ENCODE results near the gene ENTPD5.

ENTPD5 gene

DNA sequence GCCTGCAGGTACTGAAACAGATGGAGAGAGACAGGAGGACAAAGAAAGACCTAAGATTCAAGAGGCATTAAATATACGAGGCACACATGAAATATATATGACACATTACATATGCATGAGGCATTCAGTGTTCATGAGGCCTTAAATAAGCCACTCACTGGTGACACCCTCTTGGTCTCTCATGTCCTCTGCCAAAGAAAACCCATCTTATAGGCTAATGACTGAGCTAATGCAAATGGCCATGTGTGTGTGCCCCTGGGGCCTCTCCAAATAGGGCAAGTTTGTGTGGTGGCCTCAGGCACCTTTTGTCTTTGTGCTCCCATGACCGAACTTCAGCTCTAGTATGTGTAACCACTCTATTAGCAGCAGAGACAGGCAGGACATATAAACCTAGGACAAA, 50.2 kb downstream of the ENTPD5 start:
- TF ChIP-seq LEF1 (IDR thresholded peaks at IDR 0.05; ENCODE audit: borderline replicate concordance) = no peak
- TF ChIP-seq BHLHE40 (IDR thresholded peaks at IDR 0.05; ENCODE audit: borderline replicate concordance) = no peak
- DNase-seq (ENCODE audit: extremely low spot score) = no peak
- ChIA-PET POLR2A (no interaction called here), CTCF (no interaction called here)

DNA sequence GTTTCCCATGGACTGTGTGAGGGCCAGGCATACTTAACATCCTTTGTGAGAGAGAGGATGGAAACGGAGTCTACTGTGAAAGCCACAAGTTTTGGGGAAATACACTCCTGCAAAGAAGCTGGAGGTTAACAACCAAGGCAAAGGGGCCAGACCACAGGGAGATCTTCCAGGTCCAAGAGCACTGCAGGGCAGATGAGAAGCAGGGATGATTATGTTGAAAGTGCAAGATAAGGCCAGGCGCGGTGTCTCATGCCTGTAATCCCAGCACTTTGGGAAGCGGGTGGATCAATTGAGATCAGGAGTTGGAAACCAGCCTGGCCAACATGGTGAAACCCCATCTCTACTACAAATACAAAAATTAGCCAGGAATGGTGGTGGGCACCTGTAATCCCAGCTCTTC, 53.9 kb downstream of the ENTPD5 start:
- DNase-seq (ENCODE audit: extremely low spot score) = no peak
- CTCF ChIA-PET = no interaction called here
- POLR2A ChIA-PET = no interaction called here
- TF ChIP-seq ELF4 (IDR thresholded peaks at IDR 0.05) (no peak), BHLHE40 (IDR thresholded peaks at IDR 0.05; ENCODE audit: borderline replicate concordance) (no peak), SUZ12 (IDR thresholded peaks at IDR 0.05) (no peak)

DNA sequence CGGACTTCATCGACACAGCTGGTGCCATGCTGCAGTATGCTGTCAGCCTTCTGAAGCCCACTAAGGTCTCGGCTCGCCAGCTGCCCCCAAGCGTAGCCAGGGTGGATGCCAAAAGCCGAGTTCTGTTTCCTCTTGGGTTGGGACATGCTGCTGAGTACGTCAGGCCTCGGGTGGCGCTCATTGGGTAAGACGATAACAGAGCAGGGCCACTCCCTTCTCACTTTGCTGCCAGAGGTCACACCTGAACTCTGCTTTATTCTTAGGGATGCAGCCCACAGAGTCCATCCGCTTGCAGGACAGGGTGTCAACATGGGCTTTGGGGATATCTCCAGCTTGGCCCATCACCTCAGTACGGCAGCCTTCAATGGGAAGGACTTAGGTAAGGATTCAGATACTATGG, 57.9 kb downstream of the ENTPD5 start:
- no peak for TF ChIP-seq ELF4 (IDR thresholded peaks at IDR 0.05)
- TF ChIP-seq TARDBP (IDR thresholded peaks at IDR 0.05) = no peak
- TF ChIP-seq SUZ12 (IDR thresholded peaks at IDR 0.05) = no peak
- TF ChIP-seq FOXK2 (IDR thresholded peaks at IDR 0.05) = no peak
- no peak for TF ChIP-seq ARNT (IDR thresholded peaks at IDR 0.05)
- TF ChIP-seq HDGF (IDR thresholded peaks at IDR 0.05; ENCODE audit: borderline replicate concordance) = no peak
- POLR2A ChIA-PET = no interaction called here
- no peak for DNase-seq (ENCODE audit: extremely low spot score)
- CTCF ChIA-PET = no interaction called here

DNA sequence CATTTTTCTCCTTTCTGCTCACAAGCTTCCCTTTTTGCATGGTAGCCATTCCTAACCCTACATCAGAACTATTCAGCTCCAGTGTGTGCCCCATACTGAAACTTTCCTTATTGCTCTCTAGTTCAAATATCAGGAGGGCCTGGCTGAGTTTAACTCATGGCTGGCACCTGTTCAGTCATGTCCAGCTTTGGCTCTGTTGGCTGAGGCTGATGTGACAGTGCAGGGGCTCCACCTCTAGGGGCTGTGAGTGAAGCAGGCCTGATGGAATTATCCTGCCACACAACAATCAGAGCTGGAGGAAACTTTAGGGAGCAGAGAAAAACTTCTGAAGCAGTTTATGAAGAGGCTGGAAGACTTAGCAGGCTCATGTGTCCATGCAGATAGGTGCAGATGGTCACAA, 60.5 kb downstream of the ENTPD5 start:
- ChIA-PET CTCF (interaction anchor here (0.5 kb wide), 2 partner anchors 16 to 19 kb away, joined by 5 read pairs; no protein-coding TSS in a partner anchor), POLR2A (interaction anchor here (1.7 kb wide), 1 partner anchor 9 kb away, joined by 11 read pairs; the partner anchor contains the start of genes COQ6 and FAM161B)
- DNase-seq (ENCODE audit: extremely low spot score) = no peak
- TF ChIP-seq ELF4 (IDR thresholded peaks at IDR 0.05) (no peak), ZNF384 (IDR thresholded peaks at IDR 0.05) (no peak), BHLHE40 (IDR thresholded peaks at IDR 0.05; ENCODE audit: borderline replicate concordance) (no peak), SP1 (IDR thresholded peaks at IDR 0.05) (no peak)

DNA sequence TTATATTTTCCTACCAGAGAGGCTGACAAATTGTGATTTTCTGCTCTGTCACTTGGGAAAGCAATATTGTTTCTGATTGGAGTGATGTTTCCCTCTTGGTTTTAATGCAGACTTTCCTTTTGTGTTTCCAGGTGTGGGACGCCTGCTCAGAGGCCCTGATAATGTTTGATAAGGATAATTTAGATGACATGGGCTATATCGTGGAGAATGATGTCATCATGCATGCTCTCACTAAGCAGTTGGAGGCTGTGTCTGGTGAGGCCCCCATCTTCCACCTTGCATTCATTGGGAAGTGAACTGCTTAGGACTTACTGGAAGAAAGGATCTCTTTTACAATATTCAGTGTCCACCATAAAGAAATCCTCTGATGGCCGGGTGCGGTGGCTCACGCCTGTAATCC, 63.4 kb downstream of the ENTPD5 start:
- POLR2A ChIA-PET = no interaction called here
- no peak for TF ChIP-seq FOXM1 (IDR thresholded peaks at IDR 0.05; ENCODE audit: borderline replicate concordance)
- TF ChIP-seq LEF1 (IDR thresholded peaks at IDR 0.05; ENCODE audit: borderline replicate concordance) = no peak
- TF ChIP-seq FOXK2 (IDR thresholded peaks at IDR 0.05) = no peak
- TF ChIP-seq ZNF384 (IDR thresholded peaks at IDR 0.05) = no peak
- no peak for TF ChIP-seq TARDBP (IDR thresholded peaks at IDR 0.05)
- no peak for TF ChIP-seq CTBP1 (IDR thresholded peaks at IDR 0.05; ENCODE audit: borderline replicate concordance)
- no peak for TF ChIP-seq ARNT (IDR thresholded peaks at IDR 0.05)
- TF ChIP-seq FOXA1 (IDR thresholded peaks at IDR 0.05) = no peak
- TF ChIP-seq, protein P1, sequence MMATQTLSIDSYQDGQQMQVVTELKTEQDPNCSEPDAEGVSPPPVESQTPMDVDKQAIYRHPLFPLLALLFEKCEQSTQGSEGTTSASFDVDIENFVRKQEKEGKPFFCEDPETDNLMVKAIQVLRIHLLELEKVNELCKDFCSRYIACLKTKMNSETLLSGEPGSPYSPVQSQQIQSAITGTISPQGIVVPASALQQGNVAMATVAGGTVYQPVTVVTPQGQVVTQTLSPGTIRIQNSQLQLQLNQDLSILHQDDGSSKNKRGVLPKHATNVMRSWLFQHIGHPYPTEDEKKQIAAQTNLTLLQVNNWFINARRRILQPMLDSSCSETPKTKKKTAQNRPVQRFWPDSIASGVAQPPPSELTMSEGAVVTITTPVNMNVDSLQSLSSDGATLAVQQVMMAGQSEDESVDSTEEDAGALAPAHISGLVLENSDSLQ (IDR thresholded peaks at IDR 0.05) = no peak
- CTCF ChIA-PET = no interaction called here
- no peak for DNase-seq (ENCODE audit: extremely low spot score)

DNA sequence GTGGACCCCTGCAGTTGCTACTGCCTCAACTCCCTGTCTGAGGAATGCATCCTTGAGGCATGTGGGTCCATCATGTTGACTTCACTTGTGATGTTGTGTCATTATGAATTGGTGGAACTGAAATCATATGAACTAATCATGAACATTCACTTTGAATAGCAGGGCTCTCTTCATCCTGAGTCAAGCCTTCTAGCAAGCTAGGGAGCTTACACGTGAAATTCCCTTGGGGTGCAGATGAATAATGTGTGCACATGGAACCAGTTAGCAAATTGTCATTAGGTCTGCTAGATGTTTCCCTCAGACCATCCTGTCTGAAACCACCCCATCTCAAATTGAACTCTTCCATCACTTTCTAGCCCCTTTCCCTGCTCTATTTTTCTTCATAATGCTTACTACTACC, 65.4 kb downstream of the ENTPD5 start:
- POLR2A ChIA-PET = interaction anchor here (1.8 kb wide), 1 partner anchor 102 kb away, joined by 5 read pairs; the partner anchor contains the start of gene PTGR2
- no peak for DNase-seq (ENCODE audit: extremely low spot score)
- TF ChIP-seq ZNF384 (IDR thresholded peaks at IDR 0.05) (no peak), FOXK2 (IDR thresholded peaks at IDR 0.05) (no peak), BHLHE40 (IDR thresholded peaks at IDR 0.05; ENCODE audit: borderline replicate concordance) (no peak), ARNT (IDR thresholded peaks at IDR 0.05) (no peak), TARDBP (IDR thresholded peaks at IDR 0.05) (no peak), SUZ12 (IDR thresholded peaks at IDR 0.05) (no peak), HDGF (IDR thresholded peaks at IDR 0.05; ENCODE audit: borderline replicate concordance) (no peak), NFRKB (IDR thresholded peaks at IDR 0.05) (no peak), LEF1 (IDR thresholded peaks at IDR 0.05; ENCODE audit: borderline replicate concordance) (no peak), SP1 (IDR thresholded peaks at IDR 0.05) (no peak), FOXA1 (IDR thresholded peaks at IDR 0.05) (no peak), L3MBTL2 (conservative IDR thresholded peaks at IDR 0.05) (no peak), FOXM1 (IDR thresholded peaks at IDR 0.05; ENCODE audit: borderline replicate concordance) (no peak), ELF4 (IDR thresholded peaks at IDR 0.05) (no peak), CTBP1 (IDR thresholded peaks at IDR 0.05; ENCODE audit: borderline replicate concordance) (no peak)
- TF ChIP-seq, protein P1 (IDR thresholded peaks at IDR 0.05) = no peak
- CTCF ChIA-PET = no interaction called here

DNA sequence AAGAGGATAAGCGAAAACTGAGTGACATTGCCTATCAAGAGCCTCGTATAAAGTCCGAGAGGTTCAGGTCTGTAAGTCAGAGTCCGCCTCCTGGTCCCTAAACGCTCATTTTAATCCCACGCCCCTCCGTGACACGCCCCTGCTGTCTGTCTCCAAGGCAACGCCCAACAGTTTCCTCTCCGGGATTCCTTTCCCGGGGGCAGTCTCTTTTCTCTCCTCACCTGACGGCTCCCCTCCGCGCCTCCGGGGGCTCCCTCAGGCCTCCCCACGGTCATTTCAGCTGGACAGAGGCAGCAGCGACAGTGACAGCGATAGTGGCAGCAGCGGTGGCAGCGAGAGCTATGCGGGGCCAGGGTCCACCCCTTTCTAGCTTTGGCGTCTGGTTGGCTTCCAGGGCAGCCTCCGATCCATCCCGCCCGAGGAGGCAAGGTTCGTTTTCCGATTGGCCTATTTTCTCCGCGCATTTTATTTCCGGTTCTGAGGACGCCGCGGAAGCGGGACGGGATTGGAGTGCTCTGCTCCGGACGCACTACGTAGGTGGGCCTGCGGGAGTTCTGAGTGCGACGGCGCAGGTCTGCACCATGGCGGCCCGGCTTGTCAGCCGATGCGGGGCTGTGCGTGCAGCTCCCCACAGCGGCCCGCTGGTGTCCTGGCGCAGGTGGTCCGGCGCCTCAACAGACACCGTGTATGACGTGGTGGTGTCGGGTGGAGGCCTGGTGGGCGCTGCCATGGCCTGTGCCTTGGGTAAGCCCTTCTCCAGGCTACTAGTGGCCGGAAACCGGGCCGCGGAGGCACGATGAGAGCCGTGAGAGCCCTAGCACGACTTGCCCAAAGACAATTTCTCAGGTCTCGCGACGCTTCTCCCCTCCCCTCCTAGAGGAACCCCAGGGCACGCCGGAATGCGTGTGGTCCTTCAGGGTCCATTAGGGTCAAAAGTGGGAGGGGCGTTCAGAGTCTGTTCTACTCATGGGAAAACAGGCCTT, 69.0 kb downstream of the ENTPD5 start, which contains the start of the genes COQ6 and FAM161B:
TSS of gene COQ6 (plus strand) at position 551 of the 983 bp plus-strand sequence. CDS start at position 582, 31 bp downstream.
TSS of gene FAM161B (minus strand) at position 343 of the 983 bp plus-strand sequence. CDS start at position 275, 68 bp downstream.
- DNase-seq (ENCODE audit: extremely low spot score) = peak; percentile 89
- ChIA-PET POLR2A (interaction anchor here (0.6 to 1.3 kb wide), 14 partner anchors 8 to 218 kb away, joined by 3 to 11 read pairs (median 3); partner anchors contain the start of genes BBOF1, ENTPD5 and ZNF410), CTCF (interaction anchor here (0.5 to 1.3 kb wide), 4 partner anchors 11 to 344 kb away, joined by 3 to 5 read pairs (median 4); no protein-coding TSS in a partner anchor)
- TF ChIP-seq FOXM1 (IDR thresholded peaks at IDR 0.05; ENCODE audit: borderline replicate concordance) (no peak), L3MBTL2 (conservative IDR thresholded peaks at IDR 0.05) (peak; percentile 70; the same call in 1 of the 2 replicates), NFRKB (IDR thresholded peaks at IDR 0.05) (no peak), FOXK2 (IDR thresholded peaks at IDR 0.05) (no peak), TARDBP (IDR thresholded peaks at IDR 0.05) (no peak), ELF4 (IDR thresholded peaks at IDR 0.05) (peak; percentile 75), SUZ12 (IDR thresholded peaks at IDR 0.05) (no peak), SP1 (IDR thresholded peaks at IDR 0.05) (no peak), BHLHE40 (IDR thresholded peaks at IDR 0.05; ENCODE audit: borderline replicate concordance) (no peak), HDGF (IDR thresholded peaks at IDR 0.05; ENCODE audit: borderline replicate concordance) (0 out of 2 replicates have a peak, but pooled peaks have one; percentile 27), CTBP1 (IDR thresholded peaks at IDR 0.05; ENCODE audit: borderline replicate concordance) (no peak), ZNF384 (IDR thresholded peaks at IDR 0.05) (no peak), FOXA1 (IDR thresholded peaks at IDR 0.05) (no peak), LEF1 (IDR thresholded peaks at IDR 0.05; ENCODE audit: borderline replicate concordance) (no peak), ARNT (IDR thresholded peaks at IDR 0.05) (no peak)
- TF ChIP-seq, protein P1 (IDR thresholded peaks at IDR 0.05) = peak; percentile 82

All from HEK293T (cell line).